Mesodermal cell (in vitro differentiated cells): ENCODE measurements around the gene TMEM19.
A peak's percentile ranks its signal among the peaks of the same experiment; 100 is the strongest.
"Not testable (repeated sequence)": the region's sequence is repeated elsewhere in the genome, so short reads cannot be mapped to it uniquely, and the experiment has no call there.

ENCODE experiments used
- H3K27ac ChIP-seq: 2 replicates; pipeline ENCODE4 v1.7.0; 2013; ENCODE audit warnings: mild to moderate bottlenecking, low read depth, low read length, moderate library complexity; ENCODE audit not compliant: severe bottlenecking
- H3K36me3 ChIP-seq: 2 replicates; pipeline ENCODE4 v1.7.1; 2013; ENCODE audit warnings: mild to moderate bottlenecking, low read length, moderate library complexity; ENCODE audit not compliant: control insufficient read depth, insufficient read depth
- H3K4me1 ChIP-seq: one replicate; pipeline ENCODE4 v1.7.1; 2013; ENCODE audit warnings: mild to moderate bottlenecking, low read length; ENCODE audit not compliant: insufficient read depth, control insufficient read depth, poor library complexity, severe bottlenecking
- H3K4me3 ChIP-seq: 2 replicates; pipeline ENCODE4 v1.7.0; 2013; ENCODE audit warnings: low read length, control low read depth, mild to moderate bottlenecking; ENCODE audit not compliant: insufficient read depth, poor library complexity, severe bottlenecking; ENCODE audit errors: extremely low read depth
- H3K9me3 ChIP-seq: 2 replicates; pipeline ENCODE4 v1.7.1; 2013; ENCODE audit warnings: mild to moderate bottlenecking, low read length, moderate library complexity; ENCODE audit not compliant: control insufficient read depth
- WGBS, 2 experiments: methylation state at CpG; one replicate each; pipeline ENCODE4 v1.1.5; 2013; ENCODE audit warnings: missing lambda C conversion rate in 2 of 2; ENCODE audit not compliant: insufficient coverage in 2 of 2; 5-methylcytosine and 5-hydroxymethylcytosine counted together

TMEM19 gene

DNA sequence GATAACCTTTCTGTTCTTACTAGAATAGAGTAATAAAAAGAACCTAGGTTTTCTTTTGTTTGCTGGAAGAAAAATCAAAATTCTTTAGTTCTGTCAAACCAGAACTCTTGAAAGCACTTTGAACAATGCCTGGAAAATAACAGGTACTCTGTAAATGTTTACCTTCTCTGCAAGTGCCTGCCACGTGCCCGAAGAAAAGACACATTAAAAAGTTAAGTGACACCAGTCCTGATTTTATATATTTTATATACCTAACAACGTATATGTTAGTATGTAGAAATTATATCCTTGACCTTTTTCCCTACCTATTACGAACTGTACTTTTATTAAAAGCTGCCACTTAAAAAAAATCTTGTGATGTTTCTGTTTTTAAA, 20.8 kb upstream of the TMEM19 start:
- Histone ChIP-seq H3K36me3 (peaks cover 10% of the 10 kb centered on the region), H3K4me1 (no peaks in the 10 kb centered on the region), H3K9me3 (no peaks in the 10 kb centered on the region), H3K27ac (peak overlapping the region; percentile 97), H3K4me3 (peak overlapping the region; percentile 77)
- no CpG with 5 or more reads among the region's 4 CpGs for WGBS, 2 experiments

DNA sequence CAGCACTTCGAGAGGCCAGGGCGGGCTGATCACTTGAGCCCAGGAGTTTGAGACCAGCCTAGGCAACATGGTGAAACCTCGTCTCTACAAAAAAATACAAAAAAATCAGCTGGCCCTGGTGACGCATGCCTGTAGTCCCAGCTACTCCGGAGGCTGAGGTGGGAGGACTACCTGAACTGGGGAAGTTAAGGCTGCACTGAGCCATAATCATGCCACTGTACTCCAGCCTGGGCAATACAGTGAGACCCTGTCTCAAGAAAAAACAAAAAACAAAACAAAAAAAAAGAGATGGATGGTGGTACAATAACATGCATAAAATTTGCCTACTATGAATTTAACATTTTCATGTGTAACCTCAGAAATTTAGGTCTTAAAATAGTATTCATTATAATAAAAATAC, 19.6 kb upstream of the TMEM19 start:
- Histone ChIP-seq H3K4me1 (no peaks in the 10 kb centered on the region), H3K27ac (no peak overlapping the region), H3K9me3 (no peaks in the 10 kb centered on the region), H3K36me3 (peaks cover 5% of the 10 kb centered on the region), H3K4me3 (no peak overlapping the region)
- WGBS, 2 experiments: 100% methylated on average over 2 to 3 of the region's 5 CpGs

DNA sequence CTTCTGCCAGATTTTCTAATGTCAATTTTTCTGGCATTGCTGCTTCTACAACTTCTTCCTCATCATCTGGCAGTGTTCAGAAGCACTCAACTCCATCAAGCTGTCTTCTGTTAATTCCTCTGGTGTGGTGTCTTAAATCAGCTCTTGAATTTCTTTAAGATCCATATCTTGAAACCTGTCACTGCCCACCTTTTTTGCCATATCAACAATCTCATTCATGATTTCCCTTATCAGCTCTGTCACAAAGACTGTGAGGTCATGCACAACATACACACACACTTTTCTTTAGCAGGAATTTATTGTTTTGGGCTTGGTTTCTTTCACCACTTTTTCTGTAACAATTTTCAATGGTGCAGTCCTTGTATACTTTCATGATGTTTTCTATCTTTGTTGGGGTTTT, 14.6 kb upstream of the TMEM19 start:
- Histone ChIP-seq H3K36me3 (no peaks in the 10 kb centered on the region), H3K9me3 (no peaks in the 10 kb centered on the region), H3K4me3 (no peak overlapping the region), H3K4me1 (peaks cover 5% of the 10 kb centered on the region), H3K27ac (no peak overlapping the region)

DNA sequence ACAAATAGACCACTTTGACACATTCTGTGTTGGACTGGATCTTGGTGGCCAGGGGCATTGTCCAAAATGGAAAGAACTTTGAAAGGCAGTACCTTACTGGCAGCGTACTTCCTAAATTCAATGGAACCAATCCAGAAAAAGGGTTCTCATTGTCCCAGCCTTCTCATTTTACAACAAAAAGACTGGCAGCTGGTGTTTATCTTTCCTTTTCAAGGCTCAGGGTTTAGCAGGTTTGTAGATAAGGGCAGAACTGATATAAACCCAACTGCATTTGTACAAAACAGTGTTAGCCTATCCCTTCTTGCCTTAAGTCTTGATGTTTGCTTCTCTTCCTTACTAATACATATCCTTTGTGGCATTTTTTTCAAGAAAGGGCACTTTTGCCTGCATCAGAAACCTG, 14.1 kb upstream of the TMEM19 start:
- Histone ChIP-seq H3K9me3 (no peaks in the 10 kb centered on the region), H3K27ac (no peak overlapping the region), H3K4me1 (peaks cover 5% of the 10 kb centered on the region), H3K4me3 (no peak overlapping the region), H3K36me3 (no peaks in the 10 kb centered on the region)
- 80 to 100% methylated on average over 1 of the region's 1 CpG for WGBS, 2 experiments

DNA sequence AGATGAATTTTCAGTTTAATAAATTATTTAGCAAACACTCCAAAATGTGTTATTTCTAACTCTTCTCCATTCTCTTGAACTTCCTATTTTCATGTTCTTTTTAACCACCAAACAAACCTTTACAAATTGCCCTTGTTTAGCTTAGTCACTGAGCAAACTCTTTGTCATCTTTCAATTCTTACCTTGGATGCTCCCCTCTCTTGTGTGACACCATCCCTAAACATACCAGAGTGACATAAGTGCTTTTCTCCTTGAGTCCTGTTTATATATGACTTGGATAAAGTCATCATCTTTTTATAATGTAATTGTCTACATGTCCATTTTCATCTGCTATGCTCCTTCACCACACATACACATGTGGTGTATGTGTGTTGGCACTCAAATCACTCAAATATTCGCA, 3.4 kb upstream of the TMEM19 start:
- Histone ChIP-seq H3K4me3 (no peak overlapping the region), H3K36me3 (no peaks in the 10 kb centered on the region), H3K4me1 (no peaks in the 10 kb centered on the region), H3K27ac (no peak overlapping the region), H3K9me3 (no peaks in the 10 kb centered on the region)
- WGBS, 2 experiments: no CpG with 5 or more reads among the region's 1 CpG

DNA sequence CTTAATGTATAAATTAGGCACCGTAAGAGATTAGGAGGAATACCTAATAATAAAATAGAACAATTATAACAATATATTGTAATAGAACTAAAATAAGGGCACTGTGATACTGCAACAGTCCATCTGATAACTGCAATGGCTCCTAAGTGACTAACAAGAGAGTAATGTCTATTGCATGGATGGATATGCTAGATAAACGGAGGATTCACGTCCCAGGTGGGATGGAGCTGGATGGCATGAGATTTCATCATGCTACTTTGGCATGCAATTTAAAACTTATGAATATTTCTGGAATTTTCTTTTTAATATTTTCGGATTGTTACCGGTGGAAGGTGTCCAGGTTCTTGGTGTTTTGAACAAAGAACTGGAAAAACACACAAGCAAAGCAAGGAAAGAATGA, 2.2 kb upstream of the TMEM19 start:
- WGBS, 2 experiments: 92 to 100% methylated on average over 2 to 3 of the region's 5 CpGs
- no peaks in the 10 kb centered on the region for H3K36me3 ChIP-seq
- H3K4me1 ChIP-seq: no peaks in the 10 kb centered on the region
- no peaks in the 10 kb centered on the region for H3K9me3 ChIP-seq
- H3K27ac ChIP-seq: no peak overlapping the region
- H3K4me3 ChIP-seq: no peak overlapping the region

DNA sequence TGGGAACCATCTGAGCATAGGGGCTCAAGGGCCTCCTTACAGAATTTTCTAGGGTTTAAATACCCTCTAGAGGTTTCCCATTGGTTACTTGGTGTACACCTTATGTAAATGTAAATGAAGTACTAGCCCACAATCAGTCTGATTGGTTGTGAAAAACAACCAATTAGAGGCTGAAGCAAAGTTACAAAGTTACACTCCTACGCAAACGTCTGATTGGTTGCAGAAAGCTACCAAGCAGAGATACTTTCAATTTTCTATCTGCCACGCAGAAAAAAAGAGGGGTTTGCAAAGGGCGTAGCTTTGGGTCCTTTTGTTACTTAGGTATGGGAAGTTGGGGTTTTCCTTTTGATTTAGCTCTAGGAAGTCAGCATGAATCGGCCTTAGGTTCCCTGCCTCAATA, 1.8 kb upstream of the TMEM19 start:
- no peaks in the 10 kb centered on the region for H3K9me3 ChIP-seq
- 86 to 98% methylated on average over 2 to 4 of the region's 5 CpGs for WGBS, 2 experiments
- no peak overlapping the region for H3K27ac ChIP-seq
- H3K36me3 ChIP-seq: no peaks in the 10 kb centered on the region
- no peak overlapping the region for H3K4me3 ChIP-seq
- H3K4me1 ChIP-seq: no peaks in the 10 kb centered on the region

DNA sequence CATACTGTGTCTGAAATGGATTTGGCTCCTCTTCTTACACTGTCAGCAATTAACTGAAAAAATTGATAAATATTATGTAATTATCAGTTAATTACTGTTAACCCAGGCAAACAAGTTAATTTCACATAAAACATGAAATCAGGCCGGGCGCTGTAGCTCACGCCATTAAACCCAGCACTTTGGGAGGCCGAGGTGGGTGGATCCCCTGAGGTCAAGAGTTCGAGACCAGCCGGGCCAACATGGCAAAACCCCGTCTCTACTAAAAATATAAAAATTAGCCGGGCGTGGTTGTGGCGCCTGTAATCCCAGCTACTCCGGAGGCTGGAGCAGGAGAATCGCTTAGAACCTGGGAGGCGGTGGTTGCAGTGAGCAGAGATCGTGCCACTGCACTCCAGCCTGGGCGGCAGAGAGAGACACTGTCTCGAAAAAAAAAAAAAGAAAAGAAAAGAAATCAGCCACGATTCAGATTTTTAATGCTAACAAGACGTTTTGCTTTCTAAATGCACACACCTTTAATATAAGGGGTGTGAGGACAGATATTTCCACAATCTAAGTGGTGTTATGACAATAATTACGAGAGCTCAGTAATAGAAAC, 473 bp upstream of the TMEM19 start:
- peak overlapping the region; percentile 93 for H3K27ac ChIP-seq
- H3K36me3 ChIP-seq: peaks cover 5% of the 10 kb centered on the region
- H3K9me3 ChIP-seq: no peaks in the 10 kb centered on the region
- no peaks in the 10 kb centered on the region for H3K4me1 ChIP-seq
- H3K4me3 ChIP-seq: peak overlapping the region; percentile 62
- WGBS, 2 experiments: 92 to 93% methylated on average over 15 to 16 of the region's 19 CpGs

DNA sequence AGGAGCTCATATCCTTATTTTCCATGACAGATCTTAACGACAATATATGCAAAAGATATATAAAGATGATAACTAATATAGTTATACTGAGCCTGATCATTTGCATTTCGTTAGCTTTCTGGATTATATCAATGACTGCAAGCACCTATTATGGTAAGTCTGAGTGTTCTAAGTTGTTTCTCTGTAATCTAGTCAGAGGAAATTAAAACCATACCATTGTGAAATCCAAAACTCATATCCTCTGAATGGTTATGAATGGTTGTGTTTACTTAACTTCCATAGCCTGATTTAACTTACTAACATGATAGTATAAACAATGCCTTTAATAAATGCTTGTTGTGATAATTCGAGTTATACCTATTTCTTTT, 760 bp downstream of the TMEM19 start:
- Histone ChIP-seq H3K36me3 (peaks cover 5% of the 10 kb centered on the region), H3K9me3 (no peaks in the 10 kb centered on the region), H3K4me1 (no peaks in the 10 kb centered on the region), H3K27ac (no peak overlapping the region), H3K4me3 (peak overlapping the region; percentile 62)
- no CpG with 5 or more reads among the region's 3 CpGs for WGBS, 2 experiments

DNA sequence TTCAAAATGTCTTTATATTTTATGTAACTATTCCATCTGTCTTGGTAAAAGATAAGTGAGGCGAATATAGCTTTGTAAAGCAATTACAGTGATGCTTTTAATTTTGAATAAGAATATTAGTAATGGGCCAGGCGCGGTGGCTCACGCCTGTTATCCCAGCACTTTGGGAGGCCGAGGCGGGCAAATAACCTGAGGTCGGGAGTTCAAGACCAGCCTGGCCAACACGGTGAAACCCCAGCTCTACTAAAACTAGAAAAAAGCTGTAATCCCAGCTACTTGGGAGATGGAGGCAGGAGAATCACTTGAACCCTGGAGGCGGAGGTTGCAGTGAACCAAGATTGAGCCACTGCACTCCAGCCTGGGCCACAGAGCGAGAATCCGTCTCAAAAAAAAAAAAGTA, 1.3 kb downstream of the TMEM19 start:
- H3K9me3 ChIP-seq, H3K36me3 ChIP-seq, H3K27ac ChIP-seq, H3K4me1 ChIP-seq: not testable (repeated sequence)
- WGBS, 2 experiments: 88 to 96% methylated on average over 7 to 8 of the region's 11 CpGs
- H3K4me3 ChIP-seq: peak overlapping the region; percentile 62

DNA sequence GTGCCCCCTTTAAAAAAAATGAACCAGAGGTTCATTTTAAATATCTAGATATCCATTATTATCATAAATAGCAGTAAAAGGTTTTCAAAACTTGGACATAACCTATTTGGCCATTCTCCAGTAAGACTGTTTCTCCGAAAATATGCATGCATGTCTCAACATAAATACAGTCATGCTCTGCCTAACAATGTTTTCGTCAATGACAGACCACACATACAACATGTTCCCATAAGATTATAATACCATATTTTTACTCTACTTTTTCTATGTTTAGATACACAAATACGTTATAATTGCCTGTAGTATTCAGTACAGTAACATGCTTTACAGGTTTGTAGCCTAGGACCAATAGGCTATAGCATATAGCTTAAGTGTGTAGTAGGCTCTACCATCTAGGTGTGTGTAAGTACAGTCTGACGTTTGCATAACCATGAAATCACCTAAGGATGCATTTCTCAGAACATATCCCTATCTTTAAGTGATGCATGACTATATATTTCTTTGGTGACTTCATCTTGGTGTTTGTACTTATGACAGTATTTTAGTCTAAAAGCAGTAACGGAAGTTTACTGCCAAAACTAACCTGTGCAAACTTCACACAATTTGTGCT, 3.2 kb downstream of the TMEM19 start:
- no peaks in the 10 kb centered on the region for H3K4me1 ChIP-seq
- no peaks in the 10 kb centered on the region for H3K9me3 ChIP-seq
- WGBS, 2 experiments: 78 to 94% methylated on average over 1 to 3 of the region's 5 CpGs
- H3K27ac ChIP-seq: no peak overlapping the region
- H3K4me3 ChIP-seq: no peak overlapping the region
- peaks cover 8% of the 10 kb centered on the region for H3K36me3 ChIP-seq
